Measurements from ENCODE around the gene NAB2. TPM values are rescaled to one million over a fixed set of nuclear protein-coding genes. Genes with fewer than 3 reads are reported as not detected.

NAB2 gene
- total RNA-seq, 1 donor from 2014 or later: 32.0 TPM

DNA sequence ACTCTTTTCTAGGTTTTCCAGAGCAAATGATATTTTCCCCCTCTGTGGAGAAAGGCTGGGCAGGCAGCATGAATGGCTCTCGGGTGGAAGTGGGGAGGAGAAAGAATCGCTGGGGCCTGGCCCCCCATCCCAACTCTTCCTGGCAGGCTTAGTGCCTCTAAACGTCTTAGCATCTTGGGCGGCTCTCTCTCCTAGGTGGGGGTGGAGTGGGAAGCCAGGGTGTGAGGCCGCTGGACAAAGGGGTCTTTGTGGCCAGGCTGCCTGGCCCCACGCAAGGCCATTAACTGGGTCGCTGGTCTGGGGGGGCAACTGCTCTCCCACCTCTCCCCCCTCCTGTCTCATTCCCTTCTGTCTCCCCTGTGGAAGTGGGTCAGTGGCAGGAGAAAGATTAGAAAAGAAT lies 53.8 kb downstream of the NAB2 start:
- DNase-seq (ENCODE audit: low read depth): no peak
- no peak overlapping the region for H3K4me3 ChIP-seq (ENCODE audit: low read depth, low read length)
- TF ChIP-seq, protein P1, sequence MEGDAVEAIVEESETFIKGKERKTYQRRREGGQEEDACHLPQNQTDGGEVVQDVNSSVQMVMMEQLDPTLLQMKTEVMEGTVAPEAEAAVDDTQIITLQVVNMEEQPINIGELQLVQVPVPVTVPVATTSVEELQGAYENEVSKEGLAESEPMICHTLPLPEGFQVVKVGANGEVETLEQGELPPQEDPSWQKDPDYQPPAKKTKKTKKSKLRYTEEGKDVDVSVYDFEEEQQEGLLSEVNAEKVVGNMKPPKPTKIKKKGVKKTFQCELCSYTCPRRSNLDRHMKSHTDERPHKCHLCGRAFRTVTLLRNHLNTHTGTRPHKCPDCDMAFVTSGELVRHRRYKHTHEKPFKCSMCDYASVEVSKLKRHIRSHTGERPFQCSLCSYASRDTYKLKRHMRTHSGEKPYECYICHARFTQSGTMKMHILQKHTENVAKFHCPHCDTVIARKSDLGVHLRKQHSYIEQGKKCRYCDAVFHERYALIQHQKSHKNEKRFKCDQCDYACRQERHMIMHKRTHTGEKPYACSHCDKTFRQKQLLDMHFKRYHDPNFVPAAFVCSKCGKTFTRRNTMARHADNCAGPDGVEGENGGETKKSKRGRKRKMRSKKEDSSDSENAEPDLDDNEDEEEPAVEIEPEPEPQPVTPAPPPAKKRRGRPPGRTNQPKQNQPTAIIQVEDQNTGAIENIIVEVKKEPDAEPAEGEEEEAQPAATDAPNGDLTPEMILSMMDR (IDR thresholded peaks at IDR 0.05; ENCODE audit: insufficient read depth, low read length, poor library complexity, severe bottlenecking): no peak
- no peaks in the 10 kb centered on the region for H3K27me3 ChIP-seq (ENCODE audit: control insufficient read depth, insufficient read depth, low read length)
- H3K36me3 ChIP-seq (ENCODE audit: control insufficient read depth, insufficient read depth, low read length): no peaks in the 10 kb centered on the region

DNA sequence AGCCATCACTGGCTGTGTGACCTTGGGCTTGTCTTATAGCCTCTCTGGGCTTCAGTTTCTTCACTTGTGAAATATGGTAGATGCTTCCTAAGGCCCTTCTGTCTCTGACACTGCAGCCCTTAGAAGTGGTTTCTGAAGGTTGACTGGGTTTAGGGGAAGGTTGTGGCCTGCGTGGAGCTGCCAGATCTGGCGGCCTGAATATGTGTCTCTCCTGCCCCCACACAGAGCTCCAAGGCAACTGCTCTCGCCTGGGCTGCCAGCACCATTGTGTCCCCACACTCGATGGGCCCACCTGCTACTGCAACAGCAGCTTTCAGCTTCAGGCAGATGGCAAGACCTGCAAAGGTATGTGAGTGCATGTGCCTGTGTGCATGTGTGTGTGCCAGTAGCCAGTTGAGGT lies 54.5 kb downstream of the NAB2 start:
- no peak for DNase-seq (ENCODE audit: low read depth)
- no peaks in the 10 kb centered on the region for H3K36me3 ChIP-seq (ENCODE audit: control insufficient read depth, insufficient read depth, low read length)
- H3K27me3 ChIP-seq (ENCODE audit: control insufficient read depth, insufficient read depth, low read length): no peaks in the 10 kb centered on the region
- TF ChIP-seq, protein P1 (IDR thresholded peaks at IDR 0.05; ENCODE audit: insufficient read depth, low read length, poor library complexity, severe bottlenecking): no peak
- no peak overlapping the region for H3K4me3 ChIP-seq (ENCODE audit: low read depth, low read length)

Other genes with a start within 250 kb of the NAB2 start
- not detected in 2 replicates for gene SDR9C7, start 154.7 kb upstream of the NAB2 start, total RNA-seq
- gene RDH16, start 131.5 kb upstream of the NAB2 start, total RNA-seq: not detected in 2 replicates
- 8.5 and 10.0 TPM in 2 replicates for gene ZBTB39, start 82.6 kb upstream of the NAB2 start, total RNA-seq
- not detected in 2 replicates for gene TAC3, start 72.6 kb upstream of the NAB2 start, total RNA-seq
- gene MYO1A, start 39.0 kb upstream of the NAB2 start, total RNA-seq: not detected in 2 replicates
- 6.1 and 7.9 TPM in 2 replicates for gene NEMP1, start 10.3 kb upstream of the NAB2 start, total RNA-seq
- gene STAT6, start 22.2 kb downstream of the NAB2 start, total RNA-seq: 66.4 and 67.8 TPM in 2 replicates
- gene LRP1, start 39.4 kb downstream of the NAB2 start, total RNA-seq: 40.2 and 53.6 TPM in 2 replicates
- gene LRP1-AS, start 58.5 kb downstream of the NAB2 start, total RNA-seq: not detected in 2 replicates
- gene NXPH4, start 127.7 kb downstream of the NAB2 start, total RNA-seq: 3.1 and 5.9 TPM in 2 replicates
- 490 and 536 TPM in 2 replicates for gene SHMT2, start 140.6 kb downstream of the NAB2 start, total RNA-seq
- gene STAC3, start 162.1 kb downstream of the NAB2 start, total RNA-seq: 0.71 TPM in 1 of 2 replicates, not detected in the other

Data from kidney epithelial cell (primary cell).